HG02623 (cell line): ENCODE data around the gene PALB2.

Experiments
- ATAC-seq: cut with Tn5 transposase; IDR thresholded peaks from one replicate; pipeline ENCODE4 v1.9.1; 2021; ENCODE audit warnings: moderate library complexity; ENCODE audit not compliant: unreplicated experiment

The PALB2 gene

GRCh38 chr16:23640931-23641765, at the start of gene PALB2, which contains the start of gene DCTN5:
PALB2 (minus strand) TSS chr16:23641310; CDS start chr16:23641157, 153 bp downstream.
DCTN5 (plus strand) TSS chr16:23641466; CDS start chr16:23641543, 77 bp downstream.
- ATAC-seq, result peak; percentile 92

- no peak for ATAC-seq
These were observed 48.5 kb upstream of the PALB2 start for GRCh38 chr16:23689442-23690187.

GRCh38 chr16:23687034-23687808, 46.1 kb upstream of the PALB2 start:
- ATAC-seq, result no peak

- no peak for ATAC-seq
These were observed 42.4 kb upstream of the PALB2 start for GRCh38 chr16:23683487-23683886.

- ATAC-seq, result no peak
These were observed 41.1 kb upstream of the PALB2 start for GRCh38 chr16:23682181-23682580.

- ATAC-seq, result no peak
These were observed 38.9 kb upstream of the PALB2 start for GRCh38 chr16:23679986-23680336.

GRCh38 chr16:23679274-23679985, 38.3 kb upstream of the PALB2 start:
- ATAC-seq, result no peak

GRCh38 chr16:23678430-23679273, 37.5 kb upstream of the PALB2 start, which contains the start of gene PLK1:
PLK1 (plus strand) TSS chr16:23678889; CDS start chr16:23678933, 44 bp downstream.
- peak; percentile 84 for ATAC-seq

- no peak for ATAC-seq
These were observed 35.9 kb upstream of the PALB2 start for GRCh38 chr16:23676924-23677480.

- ATAC-seq, result no peak
These were observed 33.0 kb upstream of the PALB2 start for GRCh38 chr16:23673971-23674614.

GRCh38 chr16:23670137-23670776, 29.1 kb upstream of the PALB2 start:
- ATAC-seq, result peak; percentile 93

- ATAC-seq, result no peak
These were observed 27.8 kb upstream of the PALB2 start for GRCh38 chr16:23668873-23669272.

GRCh38 chr16:23668225-23668624, 27.1 kb upstream of the PALB2 start:
- no peak for ATAC-seq

GRCh38 chr16:23667355-23667659, 26.2 kb upstream of the PALB2 start:
- no peak for ATAC-seq

GRCh38 chr16:23666571-23667354, 25.7 kb upstream of the PALB2 start:
- no peak for ATAC-seq

- ATAC-seq, result no peak
These were observed 22.8 kb upstream of the PALB2 start for GRCh38 chr16:23663918-23664317.

GRCh38 chr16:23651943-23652468, 10.9 kb upstream of the PALB2 start:
- ATAC-seq, result peak; percentile 52
